PFSK-1 (cell line): ENCODE data around the gene RNF141.

Experiments
- FOXP2 ChIP-seq: optimal IDR thresholded peaks from 2 replicates; pipeline ENCODE3; 2011; ENCODE audit warnings: borderline replicate concordance, control low read depth, inconsistent platforms; ENCODE audit not compliant: insufficient read depth; ENCODE audit errors: extremely low read length, extremely low read depth
- REST ChIP-seq, 2 experiments: IDR thresholded peaks; 2 replicates each; pipeline versions ENCODE4 v1.6.1 to v1.8.0; 2011 to 2012; ENCODE audit warnings: low read depth in 2 of 2, low read length in 2 of 2, control low read depth in 1 of 2, inconsistent platforms in 1 of 2, mild to moderate bottlenecking in 1 of 2, moderate library complexity in 1 of 2; ENCODE audit not compliant: insufficient read depth in 1 of 2
- SIN3A ChIP-seq: IDR thresholded peaks from 2 replicates; pipeline ENCODE4 v1.6.1; 2012; ENCODE audit warnings: mild to moderate bottlenecking, low read length, moderate library complexity, borderline replicate concordance; ENCODE audit not compliant: insufficient read depth
- TAF1 ChIP-seq: IDR thresholded peaks from 2 replicates; pipeline ENCODE4 v1.6.1; 2012; ENCODE audit warnings: low read length, control low read depth, borderline replicate concordance; ENCODE audit not compliant: insufficient read depth

- TF ChIP-seq TAF1 (no peak), REST (IDR thresholded peaks at IDR 0.05; ENCODE audit: insufficient read depth in 1 of 2, low read depth in 2 of 2, low read length in 2 of 2) (no peak), FOXP2 (no peak), SIN3A (no peak)
These were observed 51.9 kb downstream of the RNF141 start for GRCh38 chr11:10488934-10489691.
